ENCODE results near the gene NOB1.

Gene NOB1

GRCh38 chr16:69718111-69718764 is 36.5 kb downstream of the NOB1 start:
- no peak for DNase-seq

DNA sequence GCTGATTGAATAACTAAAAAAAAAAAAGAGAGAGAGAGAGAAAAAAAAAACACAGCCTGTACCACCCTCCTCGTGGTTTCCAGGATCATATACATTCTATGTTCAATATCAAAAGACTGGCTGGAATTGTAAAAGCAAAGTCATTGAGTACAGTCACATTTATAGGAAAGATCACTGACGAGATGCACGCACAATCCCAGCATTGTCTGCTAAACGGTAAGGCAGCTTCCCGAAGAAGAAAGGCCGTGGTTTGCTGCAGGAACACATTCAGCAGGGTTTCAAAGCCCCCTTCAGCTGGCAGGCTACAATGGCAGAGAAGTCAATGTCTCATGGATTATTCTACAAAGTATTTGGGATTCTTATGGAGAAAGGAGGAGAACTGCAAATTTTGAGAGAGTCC is 37.7 kb downstream of the NOB1 start:
- no peak for DNase-seq

DNA sequence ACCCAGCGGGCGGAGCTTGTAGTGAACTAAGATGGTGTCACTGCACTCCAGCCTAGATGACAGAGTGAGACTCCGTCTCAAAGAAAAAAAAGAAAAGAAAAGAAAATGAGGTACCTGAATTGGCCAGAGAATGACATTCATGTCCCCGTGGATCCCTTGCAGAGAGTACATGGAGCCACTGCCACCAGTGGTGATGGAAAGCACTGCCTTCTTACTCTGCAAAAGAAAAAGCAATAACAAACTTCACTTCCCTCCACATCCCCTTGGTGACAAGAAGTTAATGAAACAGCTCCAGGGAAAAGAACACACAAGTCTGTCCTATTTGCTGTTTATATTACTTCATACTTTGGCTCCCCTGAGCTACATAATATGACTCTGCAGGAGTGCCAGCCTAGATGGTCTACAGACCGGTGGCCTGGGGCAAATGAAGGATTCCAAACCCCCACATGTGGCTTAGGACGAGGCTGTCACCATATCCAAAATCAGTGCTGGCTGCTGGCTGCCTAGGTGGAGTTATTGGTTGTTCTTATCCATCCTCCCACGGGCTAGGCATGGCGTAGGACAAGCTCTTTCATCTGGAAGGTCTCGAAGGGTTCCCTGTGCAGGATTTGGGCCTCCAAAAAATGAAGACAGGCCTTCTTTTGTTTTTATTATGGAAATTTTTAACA is 41.7 kb downstream of the NOB1 start:
- no peak for DNase-seq

DNA sequence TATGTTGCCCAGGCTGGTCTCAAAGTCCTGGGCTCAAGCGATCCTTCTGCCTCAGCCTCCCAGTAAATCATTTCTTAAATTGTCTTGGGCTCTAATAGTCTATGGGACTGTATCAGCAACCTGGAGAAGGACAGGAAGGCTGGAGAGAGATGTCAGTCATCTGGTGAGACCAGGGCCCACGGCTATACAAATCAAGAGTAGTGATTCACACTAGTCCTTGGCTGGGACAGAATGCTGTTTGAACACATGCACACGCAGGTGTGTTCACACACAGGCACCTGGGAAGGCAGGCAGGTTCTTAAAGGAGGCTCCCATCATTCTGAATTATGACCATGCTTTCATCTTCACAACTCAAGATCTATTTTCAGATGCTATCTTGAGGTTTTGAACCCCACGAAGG is 42.4 kb downstream of the NOB1 start:
- no peak for DNase-seq

DNA sequence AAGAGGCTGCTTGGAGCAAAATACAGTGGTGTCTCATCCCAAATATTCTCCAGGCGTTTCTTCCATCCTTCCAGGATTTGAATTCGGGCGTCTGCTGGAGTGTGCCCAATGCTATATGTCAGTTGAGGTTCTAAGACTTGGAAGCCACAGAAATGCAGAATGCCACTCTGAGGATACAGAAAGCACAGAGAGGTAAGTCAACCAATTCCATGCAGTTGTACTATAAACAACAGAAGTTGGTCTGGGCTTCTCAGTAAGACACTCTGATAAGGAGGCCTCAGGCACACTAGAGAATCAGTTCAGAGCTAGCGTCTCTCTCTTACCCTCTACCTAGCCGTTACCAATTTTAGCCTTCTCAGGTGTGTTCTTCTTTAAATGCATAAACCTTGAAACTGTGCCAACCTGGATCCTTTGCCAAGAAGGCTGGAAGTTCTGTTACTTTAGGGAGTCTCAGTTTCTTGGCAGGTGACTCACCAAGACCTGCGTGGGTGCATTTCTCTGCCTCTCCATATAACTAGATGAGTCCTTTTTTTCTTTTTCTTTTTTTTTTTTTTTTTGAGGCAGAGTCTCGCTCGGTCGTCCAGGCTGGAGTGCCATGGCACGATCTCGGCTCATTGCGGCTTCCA is 43.5 kb downstream of the NOB1 start:
- no peak for DNase-seq

- DNase-seq = peak; percentile 72 to 75
Measured at GRCh38 chr16:69709456-69710084, 45.2 kb downstream of the NOB1 start.

DNA sequence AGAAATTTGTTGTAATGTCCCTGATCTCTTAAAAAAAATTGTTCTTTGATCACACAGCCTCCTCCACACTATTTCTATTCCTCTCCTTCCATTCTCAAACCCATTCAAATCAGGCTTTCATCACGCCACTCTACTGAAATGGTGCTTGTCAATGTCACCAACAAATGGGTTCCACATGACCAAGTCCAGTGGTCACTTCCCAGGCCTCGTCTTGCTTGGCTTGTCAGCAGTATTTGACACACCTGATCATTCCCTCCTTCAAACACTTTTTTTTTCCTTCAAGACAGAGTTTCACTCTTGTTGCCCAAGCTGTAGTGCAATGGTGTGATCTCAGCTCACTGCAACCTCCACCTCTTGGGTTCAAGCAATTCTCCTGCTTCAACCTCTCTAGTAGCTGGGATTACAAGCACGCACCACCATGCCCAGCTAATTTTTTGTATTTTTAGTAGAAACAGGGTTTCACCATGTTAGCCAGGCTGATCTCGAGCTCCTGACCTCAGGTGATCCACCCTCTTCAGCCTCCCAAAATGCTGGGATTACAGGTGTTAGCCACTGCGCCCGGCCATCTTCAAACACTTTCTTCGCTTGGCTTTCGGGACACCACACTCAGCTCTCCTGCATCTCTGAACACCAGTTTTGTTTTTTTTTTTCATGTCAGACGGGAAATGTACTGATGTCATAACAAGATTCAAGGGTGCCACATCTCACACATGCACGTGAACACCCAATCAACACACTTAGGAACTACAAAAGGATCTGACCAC is 46.6 kb downstream of the NOB1 start:
- no peak for DNase-seq

DNA sequence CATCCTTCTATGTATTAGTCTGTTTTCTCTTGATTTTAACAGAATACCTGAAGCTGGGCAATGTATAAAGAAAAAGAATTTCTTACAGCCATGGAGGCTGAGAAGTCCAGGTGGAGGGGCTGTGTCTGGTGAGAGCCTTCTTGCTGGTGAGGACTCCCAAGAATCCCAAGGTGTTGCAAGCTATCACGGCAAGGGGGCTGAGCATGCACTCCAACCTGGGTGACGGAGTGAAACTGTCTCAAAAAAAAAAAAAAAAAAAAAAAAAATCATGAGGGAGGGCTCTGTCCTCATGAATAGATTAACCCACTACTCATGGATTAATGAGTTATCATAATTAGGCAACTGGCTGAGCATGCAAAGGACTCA is 47.8 kb downstream of the NOB1 start:
- DNase-seq = no peak

- DNase-seq = peak; percentile 33 to 45
Measured at GRCh38 chr16:69706256-69706974, 48.3 kb downstream of the NOB1 start.

DNA sequence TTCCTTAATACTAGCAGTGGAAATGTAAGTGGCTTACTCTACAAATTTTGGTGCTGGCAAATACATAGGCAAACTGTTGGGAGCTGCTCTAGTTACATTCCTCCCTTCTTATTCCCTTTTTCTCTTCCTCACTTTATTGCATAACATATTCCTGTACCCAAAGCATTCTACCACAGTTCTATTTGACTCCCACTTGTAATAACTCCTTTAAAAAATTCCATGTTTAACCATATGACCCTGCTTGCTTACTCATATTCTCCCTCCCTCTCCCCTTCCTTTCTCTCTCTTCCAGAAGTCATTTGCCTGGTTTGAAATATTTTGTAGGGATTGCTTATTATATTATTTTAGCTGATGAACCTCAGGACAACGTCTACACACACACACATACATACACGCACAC is 51.1 kb downstream of the NOB1 start:
- no peak for DNase-seq

DNA sequence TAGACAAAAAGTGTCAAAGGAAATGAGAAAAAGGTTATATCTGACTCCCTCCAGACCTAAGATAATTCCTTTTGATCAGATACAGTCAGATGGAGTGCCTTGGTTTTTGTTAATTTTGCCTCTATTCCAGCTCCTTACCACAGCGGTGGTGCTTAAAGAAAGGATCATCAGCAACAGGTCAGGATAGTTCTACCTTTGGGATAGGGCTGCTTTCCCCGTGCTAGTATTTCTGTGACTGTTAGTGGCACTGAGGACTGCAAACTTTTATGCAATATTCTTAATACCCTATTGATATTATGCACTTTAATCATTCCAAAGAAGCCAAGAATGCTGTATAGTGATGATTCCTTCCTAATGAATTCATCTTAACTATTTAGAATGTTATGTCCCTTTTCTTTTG is 52.9 kb downstream of the NOB1 start:
- no peak for DNase-seq

- DNase-seq = no peak
Measured at GRCh38 chr16:69701452-69701851, 53.3 kb downstream of the NOB1 start.

DNA sequence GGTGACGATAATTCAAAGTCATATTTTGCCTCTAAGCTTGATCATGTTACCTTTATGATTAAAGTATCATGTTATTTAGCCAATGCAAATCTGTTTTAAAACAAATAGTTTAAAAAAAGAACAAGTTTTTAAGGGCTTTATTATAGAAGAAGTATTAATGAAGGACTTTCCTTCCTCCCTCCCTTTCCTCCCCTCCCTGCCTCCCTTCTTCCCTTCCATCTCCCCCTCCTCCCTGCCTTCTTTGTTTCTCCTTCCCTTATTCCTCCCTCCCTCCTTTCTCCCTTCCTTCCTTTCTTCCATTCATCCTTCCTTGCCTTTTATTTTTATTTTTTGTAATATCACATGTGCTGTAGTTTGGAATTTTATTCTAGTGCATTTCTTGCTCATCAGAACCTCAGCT is 54.8 kb downstream of the NOB1 start:
- no peak for DNase-seq

DNA sequence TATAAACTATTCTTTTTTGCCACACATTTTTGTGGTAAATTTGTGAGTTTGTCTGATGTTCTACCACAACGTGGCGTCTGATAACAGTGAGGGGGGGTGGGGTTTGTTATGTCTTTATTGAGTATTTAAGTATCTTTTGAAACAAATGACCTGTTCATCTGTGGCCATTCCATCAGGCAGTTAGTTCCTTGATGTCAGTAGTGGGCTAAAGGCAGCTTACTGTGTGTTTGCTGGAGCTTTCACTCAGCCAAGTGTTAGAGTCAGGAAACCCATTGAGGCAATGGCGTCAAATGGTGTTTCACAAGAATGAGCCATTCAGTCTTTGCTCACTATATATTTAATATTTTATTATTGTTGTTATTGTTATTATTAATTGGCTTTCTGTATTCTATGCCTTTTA is 56.3 kb downstream of the NOB1 start:
- no peak for DNase-seq

GRCh38 chr16:69693916-69694315 is 60.8 kb downstream of the NOB1 start:
- no peak for DNase-seq

DNA sequence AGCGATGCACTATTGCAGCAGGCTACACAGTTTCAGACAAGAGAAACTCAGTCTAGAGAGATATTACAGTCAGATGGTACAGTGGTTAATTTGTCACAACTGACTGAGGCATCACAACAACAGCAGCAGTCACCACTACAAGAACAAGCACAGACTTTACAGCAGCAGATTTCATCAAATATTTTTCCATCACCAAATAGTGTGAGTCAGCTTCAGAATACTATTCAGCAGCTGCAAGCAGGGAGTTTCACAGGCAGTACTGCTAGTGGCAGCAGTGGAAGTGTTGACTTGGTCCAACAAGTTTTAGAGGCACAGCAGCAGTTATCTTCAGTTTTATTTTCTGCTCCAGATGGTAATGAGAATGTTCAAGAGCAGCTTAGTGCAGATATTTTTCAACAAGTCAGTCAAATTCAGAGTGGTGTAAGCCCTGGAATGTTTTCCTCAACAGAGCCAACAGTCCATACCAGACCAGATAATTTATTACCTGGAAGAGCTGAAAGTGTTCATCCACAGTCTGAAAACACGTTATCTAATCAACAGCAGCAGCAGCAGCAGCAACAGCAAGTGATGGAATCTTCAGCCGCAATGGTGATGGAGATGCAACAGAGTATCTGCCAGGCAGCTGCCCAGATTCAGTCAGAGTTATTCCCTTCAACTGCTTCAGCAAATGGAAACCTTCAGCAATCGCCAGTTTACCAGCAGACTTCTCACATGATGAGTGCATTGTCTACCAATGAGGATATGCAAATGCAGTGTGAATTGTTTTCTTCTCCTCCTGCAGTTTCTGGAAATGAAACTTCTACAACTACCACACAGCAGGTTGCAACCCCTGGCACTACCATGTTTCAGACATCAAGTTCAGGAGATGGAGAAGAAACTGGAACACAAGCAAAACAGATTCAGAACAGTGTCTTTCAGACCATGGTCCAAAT is 62.5 kb downstream of the NOB1 start:
- DNase-seq = no peak

Measured in AML-193 (cell line).